Measurements from ENCODE around the gene GABRR1. TPM values are rescaled to one million over a fixed set of nuclear protein-coding genes. Genes with fewer than 3 reads are reported as not detected.

Gene GABRR1
- total and polyA plus RNA-seq, 2 of the 13 experiments (the other 11 are each of a cell fraction or from before 2014, with no cell fraction given), result not detected

- TF ChIP-seq ZBTB39 (CRISPR knock-in tag; IDR thresholded peaks at IDR 0.05) (no peak), ZNF354B (CRISPR knock-in tag; IDR thresholded peaks at IDR 0.05) (no peak), FUBP1 (CRISPR knock-in tag; IDR thresholded peaks at IDR 0.05; ENCODE audit: borderline replicate concordance) (no peak), CAMTA2 (CRISPR knock-in tag; IDR thresholded peaks at IDR 0.05; ENCODE audit: borderline replicate concordance) (no peak), CREB3 (CRISPR knock-in tag; IDR thresholded peaks at IDR 0.05) (no peak), ZEB1 (IDR thresholded peaks at IDR 0.05; ENCODE audit: insufficient replicate concordance, low read depth) (no peak), MTF2 (CRISPR knock-in tag; IDR thresholded peaks at IDR 0.05; ENCODE audit: borderline replicate concordance) (no peak)
These were observed 18.9 kb downstream of the GABRR1 start (continued) for GRCh38 chr6:89198235-89198634.

- no peak for DNase-seq (ENCODE audit: low spot score)
- Histone ChIP-seq H2AFZ (ENCODE audit: low read length) (no peak overlapping the region), H3K4me3 (replicated peaks in 1 of 3; ENCODE audit: insufficient read depth in 1 of 3, low read depth in 2 of 3, low read length in 3 of 3) (no peak overlapping the region), H3K79me2 (ENCODE audit: insufficient read depth, low read length) (no peaks in the 10 kb centered on the region), H3K4me2 (ENCODE audit: low read depth, low read length) (no peak overlapping the region), H3K27me3 (ENCODE audit: control insufficient read depth in 1 of 2, insufficient read depth in 2 of 2, low read length in 2 of 2) (peaks cover 0 to 13% of the 10 kb centered on the region in 2 experiments; a peak in 1 of 5 replicates), H3K4me1 (ENCODE audit: insufficient read depth, low read length) (no peaks in the 10 kb centered on the region), H3K9ac (ENCODE audit: insufficient read depth, low read depth, low read length) (no peak overlapping the region), H4K20me1 (ENCODE audit: insufficient read depth, low read length) (no peaks in the 10 kb centered on the region), H3K9me3 (ENCODE audit: low read length) (peaks cover 9% of the 10 kb centered on the region; the same call in 1 of the 2 replicates), H3K27ac (ENCODE audit: extremely low read length, insufficient read depth, low read length) (no peak overlapping the region), H3K36me3 (replicated peaks in 1 of 2; ENCODE audit: control insufficient read depth in 1 of 2, insufficient read depth in 2 of 2, low read length in 2 of 2) (no peaks in the 10 kb centered on the region)
- in situ Hi-C loops (cut with HindIII; ENCODE audit: extremely low pct_ligation_motif_present, low pct_unique_long_range_greater_than_20kb) (no loop called here), intact Hi-C loops (cut with micrococcal nuclease; ENCODE audit: unreplicated experiment) (no loop called here)
- CTCF ChIA-PET (ENCODE audit: low intra/inter-chr PET ratio, low total read pairs), result no interaction called here
- 8% methylated on average over 4 of the region's 4 CpGs for WGBS (ENCODE audit: low lambda C conversion rate)
- POLR2A ChIA-PET, result no interaction called here
- ATAC-seq, result no peak
- FAIRE-seq, result no peak
- BruUV-seq (replicated peaks), result no TSS peak
- TF ChIP-seq ZBTB43 (CRISPR knock-in tag; conservative IDR thresholded peaks at IDR 0.05), result no peak
- no peak for TF ChIP-seq MAFK (conservative IDR thresholded peaks at IDR 0.05 in 1 of 2, IDR thresholded peaks at IDR 0.05 in 1 of 2; ENCODE audit: low read length in 2 of 2)
- no peak for TF ChIP-seq ZNF775 (CRISPR knock-in tag; IDR thresholded peaks at IDR 0.05; ENCODE audit: borderline replicate concordance)
These were observed 20.0 kb downstream of the GABRR1 start for GRCh38 chr6:89197141-89197540.
